ENCODE measurements around the gene MACROD1.

MACROD1 gene

DNA sequence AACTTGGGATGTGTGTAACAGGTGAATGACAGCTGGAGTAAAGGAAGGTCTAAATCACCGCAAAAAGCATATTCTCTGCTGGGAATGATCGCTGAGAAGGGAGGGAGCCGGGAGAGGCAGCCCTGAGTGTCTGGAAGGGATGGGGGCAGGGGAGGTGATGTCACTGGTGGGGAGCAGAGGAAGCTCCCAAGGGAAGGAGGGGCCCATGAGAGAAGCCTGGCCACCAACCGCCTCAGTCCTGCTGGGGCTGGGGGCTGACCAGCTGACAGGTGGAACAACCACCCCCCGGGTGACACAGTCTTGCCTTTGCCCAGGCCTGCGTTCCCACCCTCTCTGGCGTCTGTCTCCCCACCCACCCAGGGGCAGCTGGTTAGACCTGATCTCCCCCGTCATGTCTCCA is 136.1 kb downstream of the MACROD1 start:
- DNase-seq = no peak

DNA sequence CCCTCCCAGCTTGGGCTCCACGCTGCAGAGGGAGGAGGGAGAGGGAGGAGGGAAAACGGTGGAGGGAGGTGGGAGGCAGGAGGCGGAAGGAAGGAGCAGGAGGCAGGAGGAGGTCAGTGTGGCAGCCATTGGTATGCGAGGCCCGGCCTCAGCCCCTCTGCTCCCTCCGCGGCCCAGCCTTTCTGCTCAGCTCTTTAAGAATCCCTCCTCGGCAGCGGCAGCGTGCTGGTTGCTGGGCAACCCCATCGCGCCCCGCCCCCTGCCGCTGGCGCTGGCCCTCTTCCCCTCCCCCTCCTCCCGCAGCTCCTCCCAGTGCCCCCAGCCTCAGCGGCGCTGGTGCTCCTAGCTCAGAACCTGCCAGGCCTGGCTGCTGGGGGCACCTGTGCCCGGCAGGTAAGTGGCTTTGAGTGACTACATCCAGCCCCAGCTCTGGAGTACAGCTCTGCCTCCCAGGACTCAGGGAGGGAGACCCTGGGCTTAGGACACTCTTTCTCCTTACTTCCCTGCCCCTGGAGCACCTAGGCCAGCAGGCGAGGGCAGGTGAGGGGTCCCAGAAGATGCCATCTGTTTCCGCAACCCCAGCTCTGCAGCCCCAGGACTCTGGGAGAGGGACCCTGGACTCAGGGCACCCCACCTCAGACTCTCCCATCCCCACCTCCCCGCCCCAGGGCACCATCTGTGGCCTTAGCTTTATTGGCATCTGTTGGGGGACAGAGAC is 137.4 kb downstream of the MACROD1 start:
- DNase-seq = peak; percentile 77

DNA sequence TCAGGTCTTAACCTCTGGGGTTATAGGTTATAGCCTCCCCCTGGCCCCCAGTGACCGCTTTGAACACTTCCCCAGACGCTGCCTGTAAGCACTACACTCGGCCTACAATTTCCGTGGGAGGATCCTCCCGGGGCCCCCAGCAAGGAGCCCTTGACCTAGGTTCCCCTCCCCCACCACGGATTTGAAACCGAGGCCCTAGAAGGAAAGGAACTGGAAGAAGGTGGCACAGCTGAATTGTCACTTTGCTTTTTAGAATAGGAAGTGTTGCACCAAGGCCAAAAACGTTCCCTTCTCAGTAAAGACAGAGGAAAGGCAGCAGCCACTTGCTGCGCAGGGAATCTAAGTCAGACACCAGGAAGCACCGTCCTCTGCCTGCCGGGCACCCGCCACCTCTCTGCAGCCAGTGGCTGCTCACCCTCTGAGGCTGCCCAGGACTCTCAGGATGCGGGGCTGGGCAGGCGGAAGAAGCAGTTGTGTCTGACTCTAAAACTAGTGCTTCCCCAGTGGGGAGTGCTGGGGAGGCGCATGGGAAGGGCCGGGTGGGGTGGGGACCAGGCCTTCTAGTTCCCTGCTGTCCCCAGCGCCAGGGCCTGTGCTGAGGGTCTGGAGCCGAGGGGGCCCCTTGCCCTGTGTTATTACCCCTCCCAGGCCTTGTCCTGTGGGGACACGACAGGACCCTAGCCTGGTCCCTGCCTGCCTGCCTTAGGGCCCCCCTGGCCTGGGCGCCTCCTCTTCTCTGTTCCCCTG is 138.1 kb downstream of the MACROD1 start:
- DNase-seq = no peak

DNA sequence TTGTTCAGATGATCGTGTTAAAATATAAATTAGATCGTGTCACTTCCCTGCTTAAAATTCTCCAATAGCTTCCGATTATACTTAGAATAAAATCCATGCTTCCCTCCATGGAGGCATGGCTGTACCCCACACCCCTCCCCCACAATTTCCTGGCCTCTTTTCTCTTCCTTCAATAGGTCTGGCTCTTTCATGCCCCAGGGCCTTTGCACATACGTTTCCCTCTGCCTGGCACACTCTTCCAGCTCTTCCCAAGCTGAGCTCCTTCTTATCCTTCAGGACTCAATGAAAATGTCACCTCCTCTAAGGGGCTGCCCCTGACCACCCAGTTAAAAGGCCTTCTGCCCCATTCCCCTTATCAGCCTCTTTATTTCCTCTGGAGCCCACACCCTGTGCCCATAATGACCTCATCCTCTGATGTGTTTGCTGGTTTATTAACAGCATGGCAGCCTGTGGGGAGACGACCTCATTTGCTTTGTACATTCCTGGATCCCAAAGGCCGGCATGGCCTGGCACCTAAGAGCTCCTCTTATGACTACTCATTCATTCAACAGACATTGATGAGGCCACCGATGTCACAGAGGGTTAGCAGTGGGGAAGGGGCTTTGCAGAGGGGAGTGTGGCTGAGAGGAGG is 139.2 kb downstream of the MACROD1 start:
- DNase-seq = no peak

DNA sequence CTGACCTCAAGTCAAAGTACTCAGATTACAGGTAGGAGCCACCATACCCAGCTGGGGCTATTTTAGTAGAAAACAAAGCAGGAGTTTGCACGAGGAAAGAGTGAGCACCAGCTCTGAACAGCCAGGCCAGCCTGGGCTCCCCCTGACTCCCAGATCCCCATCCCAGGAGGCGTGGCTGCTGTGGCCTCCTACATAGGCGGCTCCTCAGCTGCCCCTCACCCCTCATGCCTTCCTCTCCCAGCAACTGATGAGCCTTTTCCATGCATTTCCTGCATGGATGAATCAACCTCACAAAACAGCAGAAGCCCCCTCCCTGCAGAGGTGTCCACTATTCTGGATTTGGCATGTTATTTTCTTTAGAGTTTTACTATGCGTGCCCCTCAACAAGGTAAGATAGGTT is 140.7 kb downstream of the MACROD1 start:
- no peak for DNase-seq

DNA sequence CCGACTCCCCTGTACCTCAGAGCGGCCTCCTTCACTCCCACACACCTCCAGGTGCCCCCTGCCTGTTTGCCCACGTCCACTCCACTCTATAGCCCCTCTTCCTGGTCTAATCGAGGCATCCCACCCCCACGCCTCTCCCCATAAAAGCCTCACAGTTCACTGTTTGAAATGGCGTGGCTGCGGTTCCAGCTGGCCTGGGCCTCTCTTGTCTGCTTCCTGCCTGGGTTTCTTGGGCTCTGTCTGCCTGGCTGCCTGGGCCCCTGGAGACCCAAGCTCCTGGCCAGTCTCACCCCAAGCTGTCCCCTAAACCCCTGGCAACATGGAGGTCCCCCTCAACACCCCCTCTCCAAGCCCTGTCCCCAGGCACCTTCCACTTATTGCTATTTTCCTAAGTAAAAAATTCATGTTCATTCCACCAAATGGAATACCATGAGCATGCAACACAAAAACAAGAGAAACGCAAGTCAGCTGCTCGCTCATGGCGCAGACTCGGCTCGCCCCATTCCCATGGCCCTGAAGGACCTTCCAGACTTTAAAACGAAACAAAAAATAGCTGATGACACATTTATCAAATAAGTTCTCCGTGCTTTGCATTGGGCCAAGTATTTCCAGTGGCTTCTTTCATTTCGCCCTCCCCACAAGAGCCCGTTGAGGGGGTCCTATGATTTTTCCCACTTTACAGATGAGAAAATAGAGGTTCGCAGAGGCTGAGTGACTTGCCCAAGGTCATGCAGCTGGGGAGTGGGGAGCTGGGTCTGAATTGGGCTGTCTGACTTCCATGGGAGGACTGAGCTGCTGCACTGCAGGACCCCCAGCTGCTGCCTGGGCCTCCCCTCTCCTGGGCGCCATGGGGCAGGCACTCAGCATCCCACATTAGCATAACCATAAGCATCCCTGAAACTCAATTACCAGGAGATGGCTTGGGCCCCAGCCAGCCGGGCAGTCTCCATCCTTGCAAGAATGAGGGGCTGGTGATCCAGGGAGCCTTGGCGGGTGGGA is 141.9 kb downstream of the MACROD1 start:
- no peak for DNase-seq

DNA sequence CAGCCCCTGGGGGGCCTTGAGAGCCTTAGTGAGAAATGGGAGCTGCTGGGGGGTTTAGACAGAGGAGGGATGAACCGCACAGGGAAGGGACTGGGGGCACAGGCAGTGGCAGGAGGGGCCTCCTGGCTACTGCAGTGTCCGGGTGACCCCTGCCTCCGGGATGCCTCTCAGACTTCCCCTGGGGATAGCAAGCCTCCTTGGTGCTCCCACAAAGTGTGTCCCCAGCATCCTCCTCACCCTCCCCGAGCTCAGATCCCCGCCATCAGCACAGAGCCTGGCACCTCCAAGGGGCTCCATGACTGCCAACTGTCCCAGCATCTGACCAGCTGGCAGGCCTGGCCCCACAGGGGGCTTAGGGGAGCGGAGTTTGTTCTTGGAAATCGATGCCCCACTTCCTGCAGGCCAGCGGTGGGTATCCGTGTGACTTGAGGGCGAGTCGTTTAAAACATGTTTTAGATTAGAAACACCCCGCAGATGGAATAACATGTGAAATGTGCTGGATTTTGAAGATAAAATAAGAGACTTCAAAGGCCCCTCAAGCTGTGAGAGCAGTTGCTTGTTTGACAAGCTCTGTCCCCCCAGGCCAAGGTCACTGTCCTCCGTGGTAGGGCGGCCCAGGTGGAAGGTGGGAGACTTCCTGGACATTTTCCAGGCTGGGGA is 143.7 kb downstream of the MACROD1 start:
- DNase-seq = no peak

DNA sequence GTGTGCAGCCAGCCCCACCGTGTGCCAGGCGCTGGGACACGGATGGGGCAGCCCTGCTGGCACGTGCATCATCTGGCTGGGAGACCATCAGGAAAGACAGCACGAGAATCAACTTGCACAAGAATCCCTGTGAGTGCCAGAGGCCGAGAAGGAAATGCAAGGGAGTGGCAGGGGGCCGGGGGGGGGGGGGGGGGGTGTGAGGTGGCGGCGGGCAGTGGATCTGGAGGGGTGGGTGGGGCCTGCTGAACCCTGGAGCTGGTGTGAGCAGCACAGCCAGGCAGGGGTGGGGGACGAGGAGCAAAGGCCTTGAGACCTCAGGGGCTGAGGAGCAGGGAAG is 144.2 kb downstream of the MACROD1 start:
- no peak for DNase-seq

DNA sequence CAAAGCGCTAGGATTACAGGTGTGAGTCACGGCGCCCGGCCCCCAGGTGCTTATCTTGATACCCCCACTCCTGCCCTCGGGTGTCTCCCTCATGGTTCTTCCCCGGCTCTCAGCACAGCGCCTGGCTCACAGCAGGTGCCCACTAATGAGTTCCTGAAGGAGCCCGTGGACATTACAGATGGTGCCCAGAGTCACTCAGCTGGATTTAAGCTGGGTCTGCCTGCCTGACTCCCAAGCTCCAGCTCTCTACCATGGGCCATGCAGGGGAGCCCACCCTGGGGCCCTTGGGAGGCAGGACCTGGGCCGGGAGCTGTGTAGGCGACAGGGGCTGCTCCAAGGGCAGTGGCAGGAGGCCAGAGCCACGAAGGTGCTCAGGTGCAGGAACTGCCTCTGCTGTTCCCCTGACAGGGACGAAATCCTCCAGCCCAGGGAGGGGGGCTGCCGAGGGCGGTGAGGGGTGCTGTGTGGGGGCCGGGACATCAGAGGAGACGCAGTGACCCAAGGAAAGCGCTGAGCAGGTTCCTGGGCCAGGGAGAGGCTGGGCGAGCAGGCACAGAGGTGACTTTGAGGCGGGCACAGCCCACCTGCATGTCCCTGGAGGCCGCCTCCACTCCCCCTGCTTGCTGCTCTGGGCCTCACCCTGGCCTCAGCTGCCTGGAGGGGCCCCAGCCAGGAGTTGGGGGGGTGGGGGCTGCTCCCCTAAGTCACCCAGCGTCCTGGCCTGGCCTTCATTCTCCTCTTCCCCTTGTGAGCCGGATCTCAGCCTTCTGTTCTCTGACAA is 144.7 kb downstream of the MACROD1 start:
- DNase-seq = no peak

DNA sequence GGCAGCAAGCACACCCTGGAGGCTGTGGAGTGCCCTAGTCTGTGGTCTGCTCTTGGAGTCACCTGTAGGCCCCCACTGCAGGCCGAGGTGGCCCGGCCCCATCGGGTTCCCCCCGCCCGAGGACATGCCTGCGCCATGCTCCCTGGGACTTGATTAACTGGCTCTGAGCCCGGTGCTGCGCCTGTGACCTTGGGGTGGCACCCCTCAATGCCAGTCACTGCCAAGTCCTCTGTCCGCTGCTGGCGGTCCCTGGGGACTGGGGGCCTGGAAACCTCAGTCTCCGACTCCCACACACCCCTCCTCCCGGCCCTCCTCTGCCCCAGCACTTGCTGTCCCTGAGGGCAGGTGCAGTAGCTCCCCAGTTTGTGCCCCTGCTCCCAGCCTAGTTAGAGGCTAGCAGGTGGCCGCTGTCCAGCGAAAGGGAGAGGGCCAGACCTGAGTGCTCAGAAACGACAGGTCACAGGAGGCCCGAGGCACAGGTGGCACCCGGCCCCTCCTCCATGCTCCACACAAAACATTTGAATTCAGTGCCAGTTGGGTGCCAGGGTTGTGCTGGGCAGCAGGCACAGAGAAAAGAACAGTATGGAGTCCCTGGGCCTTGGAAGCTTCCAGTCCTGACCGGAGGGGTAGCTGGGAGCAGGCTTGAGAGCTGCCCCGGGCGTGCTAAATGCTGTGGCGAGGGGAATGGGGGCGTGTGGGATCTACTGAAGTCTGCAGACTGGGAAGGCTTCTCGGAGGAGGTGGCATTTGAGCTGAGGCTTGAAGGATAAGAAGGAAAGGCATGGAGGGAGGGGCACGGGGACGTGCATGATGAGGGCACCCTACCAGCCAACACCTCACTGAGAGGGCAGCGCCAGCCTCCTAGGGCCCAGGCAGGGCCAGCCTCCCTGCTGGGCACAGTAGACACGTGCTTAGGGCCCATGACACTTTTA is 146.5 kb downstream of the MACROD1 start:
- no peak for DNase-seq

DNA sequence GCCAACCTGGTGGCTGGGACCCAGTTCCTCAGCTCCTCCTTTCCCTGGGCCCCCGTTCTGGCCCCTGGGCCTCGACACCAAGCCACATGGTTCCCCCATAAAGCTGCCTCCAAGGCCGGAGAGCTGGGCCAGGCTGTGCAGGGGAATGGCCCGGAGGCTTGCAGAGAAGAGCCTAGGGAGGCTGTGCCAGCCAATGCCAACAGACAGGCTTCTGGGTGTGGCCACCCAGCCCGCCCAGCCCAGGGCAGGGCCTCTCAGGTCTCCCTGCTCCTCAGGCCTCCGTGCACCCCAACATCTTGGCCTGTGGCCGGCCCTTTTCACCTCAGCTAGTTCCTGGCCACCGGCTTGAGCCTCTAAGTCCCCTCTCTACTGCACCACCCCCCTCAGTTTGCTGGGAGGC is 147.6 kb downstream of the MACROD1 start:
- no peak for DNase-seq

DNA sequence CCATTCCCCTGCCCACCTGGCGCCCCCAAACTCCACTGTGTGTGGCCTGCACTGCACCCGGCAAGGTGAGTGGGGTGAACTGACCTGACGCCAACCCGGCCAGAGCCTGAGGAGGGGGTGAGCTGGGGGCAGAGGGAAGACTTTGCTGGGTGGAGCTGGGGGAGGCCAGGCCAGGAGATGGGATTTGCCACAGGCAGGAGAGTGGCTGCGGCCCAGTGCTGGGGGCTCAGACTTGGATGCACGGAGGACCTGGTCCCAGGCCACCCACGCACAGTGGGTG is 148.0 kb downstream of the MACROD1 start:
- DNase-seq = no peak

DNA sequence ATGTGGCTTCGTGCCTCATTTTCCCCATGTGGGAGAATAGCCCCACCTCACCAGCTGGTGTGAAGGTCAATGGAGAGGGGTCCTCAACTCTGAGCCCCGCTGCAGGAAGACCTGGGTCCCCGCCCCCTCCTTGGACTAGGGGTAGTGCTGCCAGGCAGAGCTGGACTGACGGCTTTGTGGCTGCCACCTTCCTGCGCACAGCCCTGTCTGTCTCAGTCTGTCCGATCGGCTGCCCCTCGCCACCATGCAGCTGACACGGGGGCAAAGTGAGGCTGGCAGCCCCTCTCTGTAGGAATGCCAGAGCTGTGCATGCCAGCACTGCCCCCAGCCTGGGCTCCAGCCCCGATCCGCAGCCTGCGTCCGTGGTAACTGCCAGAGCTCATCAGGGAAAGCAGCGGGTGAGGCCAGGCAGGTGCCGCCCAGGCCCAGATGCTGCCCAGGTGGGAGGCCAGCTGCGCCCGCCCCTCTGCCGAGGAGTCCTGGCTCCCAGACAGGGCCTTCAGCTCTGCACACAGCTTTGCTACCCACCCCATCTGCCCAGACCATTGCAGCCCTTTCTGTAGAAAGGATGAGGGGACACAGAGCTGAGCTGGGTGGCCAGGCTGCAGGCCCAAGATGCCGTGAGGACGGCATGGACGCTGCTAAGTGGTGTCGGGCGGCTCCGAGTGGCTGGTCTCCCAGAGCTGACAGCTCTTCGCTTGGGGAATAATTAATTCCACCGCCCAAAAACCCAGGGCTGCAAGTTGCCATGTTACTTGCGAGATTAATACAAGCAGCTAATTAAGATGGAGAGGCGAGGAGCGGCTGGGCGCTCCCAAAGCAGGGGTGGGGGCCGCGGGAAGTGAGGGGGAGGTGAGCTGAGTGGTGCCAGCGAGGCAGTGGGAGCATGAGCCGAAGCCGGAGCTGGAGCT is 149.7 kb downstream of the MACROD1 start:
- no peak for DNase-seq

DNA sequence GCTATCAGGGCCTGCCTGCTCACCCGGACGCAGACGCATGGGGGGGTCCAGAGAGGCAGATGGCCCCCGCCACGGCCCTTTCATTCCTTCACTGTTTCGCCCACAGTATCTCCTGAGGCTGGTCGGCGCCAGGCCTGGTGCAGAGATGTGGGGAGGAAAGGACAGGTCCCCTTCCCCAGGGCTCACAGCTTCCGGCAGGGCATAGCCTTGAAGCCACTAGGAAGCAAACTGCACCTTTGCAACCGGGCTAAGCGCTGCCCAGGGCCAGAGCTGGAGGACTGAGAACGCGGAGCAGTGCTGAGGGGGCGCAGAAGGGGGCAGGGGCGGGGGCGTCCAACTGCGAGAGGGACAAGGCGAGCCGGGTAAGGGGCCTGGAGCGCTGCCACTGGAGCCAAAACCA is 150.4 kb downstream of the MACROD1 start:
- no peak for DNase-seq

DNA sequence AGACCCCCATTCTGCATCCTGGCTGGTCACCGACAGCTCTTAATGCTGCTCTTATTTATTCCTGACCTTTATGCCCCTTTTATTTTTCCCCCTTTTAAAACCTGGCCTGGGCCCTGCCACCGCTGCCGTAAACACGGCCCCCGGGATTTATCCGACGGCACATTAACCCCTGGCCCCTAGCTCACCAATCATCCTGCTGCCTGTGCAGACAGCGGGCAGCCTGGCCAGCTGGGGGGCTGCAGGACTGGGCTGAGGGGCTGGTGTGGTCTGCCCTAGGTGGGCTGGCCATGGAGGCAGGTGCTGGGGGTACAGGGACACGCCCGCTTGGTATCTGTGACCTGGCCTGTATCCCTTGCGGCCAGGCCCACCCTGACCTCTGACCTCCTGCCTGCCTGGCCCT is 151.6 kb downstream of the MACROD1 start:
- no peak for DNase-seq

DNA sequence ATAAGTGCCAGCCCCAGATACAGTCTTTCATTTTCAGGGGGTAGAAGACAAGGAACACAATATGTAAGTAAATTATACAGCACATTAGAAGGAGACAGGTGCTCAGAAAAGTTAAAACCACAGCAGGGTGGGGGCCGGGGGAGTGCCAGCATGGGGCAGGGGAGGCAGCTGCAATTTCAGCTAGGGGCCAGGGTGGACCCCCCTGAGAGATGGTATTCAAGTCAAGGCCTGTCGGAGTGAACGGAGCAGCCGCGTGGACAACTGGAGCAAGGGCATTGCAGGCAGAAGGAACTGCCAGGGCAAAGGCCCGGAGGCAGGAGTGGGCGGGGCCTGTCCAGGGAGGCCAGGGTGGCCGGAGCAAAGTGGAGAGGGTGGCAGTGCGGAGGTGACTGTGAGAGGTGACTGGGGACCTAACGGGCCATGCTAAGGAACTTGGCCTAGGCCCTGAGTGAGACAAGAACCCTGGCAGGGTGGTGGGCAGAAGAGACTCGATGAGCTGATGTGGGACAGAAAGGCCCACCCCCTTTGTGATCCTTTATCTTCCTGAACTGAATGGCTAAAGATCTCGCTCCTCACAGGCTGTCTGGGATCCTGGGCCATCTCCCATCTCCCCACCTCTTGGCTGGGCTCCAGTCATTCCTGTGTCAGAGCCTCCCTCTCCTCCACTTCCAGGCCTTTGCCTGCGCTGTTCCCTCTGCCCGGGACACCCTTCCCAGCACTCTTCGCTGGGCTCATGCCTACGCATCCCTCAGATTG is 152.6 kb downstream of the MACROD1 start:
- no peak for DNase-seq

DNA sequence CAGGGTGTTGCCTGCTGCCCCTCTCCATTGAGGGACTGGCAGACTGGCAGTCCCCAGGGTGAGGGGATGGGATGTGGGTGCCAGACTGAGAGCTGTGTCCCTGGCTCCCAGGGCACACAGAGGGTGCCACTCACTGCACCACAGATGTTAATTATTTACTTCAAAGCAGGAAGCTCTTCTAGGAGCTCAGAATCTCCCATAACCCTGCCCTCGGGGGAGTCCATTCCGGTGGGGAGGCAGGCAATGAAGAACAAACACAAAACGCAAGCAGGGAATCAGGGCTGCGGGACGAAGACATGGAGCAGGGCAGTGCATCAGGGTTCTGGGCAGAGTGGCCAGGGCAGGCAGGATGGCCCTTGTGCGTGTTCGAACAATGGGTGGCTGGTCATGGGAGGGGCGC is 154.5 kb downstream of the MACROD1 start:
- no peak for DNase-seq

DNA sequence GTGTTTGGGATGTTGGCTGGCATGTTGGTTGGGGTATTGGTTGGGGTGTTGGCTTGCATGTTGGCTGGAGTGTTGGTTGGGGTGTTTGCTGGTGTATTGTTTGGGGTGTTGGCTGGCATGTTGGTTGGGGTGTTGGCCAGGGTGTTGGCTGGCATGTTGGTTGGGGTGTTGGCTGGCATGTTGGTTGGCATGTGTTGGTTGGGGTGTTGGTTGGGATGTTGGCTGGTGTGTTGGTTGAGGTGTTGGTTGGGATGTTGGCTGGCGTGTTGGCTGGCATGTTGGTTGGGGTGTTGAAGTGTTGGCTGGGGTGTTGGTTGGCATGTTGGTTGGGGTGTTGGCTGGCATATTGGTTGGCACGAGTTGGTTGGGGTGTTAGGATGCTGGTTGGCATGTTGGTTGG is 155.1 kb downstream of the MACROD1 start:
- DNase-seq = no peak

DNA sequence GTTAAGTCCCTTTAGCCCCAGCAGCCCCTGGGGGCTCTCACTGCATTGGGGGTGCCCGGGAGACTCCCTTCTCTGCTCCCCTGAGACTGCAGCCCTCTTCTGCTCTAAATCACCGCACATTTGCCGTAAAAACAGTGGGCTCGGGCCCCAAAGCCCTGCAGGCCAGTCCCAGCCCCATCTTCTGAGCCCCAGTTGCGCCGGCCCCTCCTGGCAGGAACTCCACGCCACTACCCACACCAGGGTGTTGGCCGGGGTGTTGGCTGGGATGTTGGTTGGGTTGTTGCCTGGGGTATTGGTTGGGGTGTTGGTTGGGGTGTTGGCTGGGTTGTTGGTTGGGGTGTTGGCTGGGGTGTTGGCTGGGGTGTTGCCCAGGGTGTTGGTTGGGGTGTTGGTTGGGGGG is 156.2 kb downstream of the MACROD1 start:
- DNase-seq = no peak

Data from NCI-H510A (cell line).